HG03571 (cell line): ENCODE data around the gene EFCAB5.
"Not testable (repeated sequence)": the region's sequence is repeated elsewhere in the genome, so short reads cannot be mapped to it uniquely, and the experiment has no call there.

ENCODE experiments used
- ATAC-seq: cut with Tn5 transposase; IDR thresholded peaks from one replicate; pipeline ENCODE4 v1.9.1; 2021; ENCODE audit not compliant: unreplicated experiment

The EFCAB5 gene

GRCh38 chr17:30092886-30093285, 151.5 kb downstream of the EFCAB5 start:
- ATAC-seq = no peak

- ATAC-seq = no peak
These were observed 152.2 kb downstream of the EFCAB5 start for GRCh38 chr17:30093463-30094147.

- no peak for ATAC-seq
These were observed 154.2 kb downstream of the EFCAB5 start for GRCh38 chr17:30095507-30096244.

GRCh38 chr17:30101686-30102390, 160.4 kb downstream of the EFCAB5 start:
- no peak for ATAC-seq

GRCh38 chr17:30103921-30104320, 162.5 kb downstream of the EFCAB5 start:
- ATAC-seq = no peak

GRCh38 chr17:30104575-30105339, 163.3 kb downstream of the EFCAB5 start:
- peak; percentile 57 for ATAC-seq

GRCh38 chr17:30112794-30113193, 171.4 kb downstream of the EFCAB5 start:
- no peak for ATAC-seq

GRCh38 chr17:30113213-30113612, 171.8 kb downstream of the EFCAB5 start:
- ATAC-seq = no peak

GRCh38 chr17:30116345-30116660, 174.9 kb downstream of the EFCAB5 start:
- no peak for ATAC-seq

GRCh38 chr17:30116661-30117551, 175.5 kb downstream of the EFCAB5 start, which contains the start of gene NSRP1:
Gene NSRP1, plus strand, starts transcription at chr17:30116816. Its CDS starts 28 bp downstream, at chr17:30116844.
- peak; percentile 85 for ATAC-seq

- ATAC-seq = no peak
These were observed 176.2 kb downstream of the EFCAB5 start for GRCh38 chr17:30117675-30118081.

- ATAC-seq = not testable (repeated sequence)
These were observed 177.2 kb downstream of the EFCAB5 start for GRCh38 chr17:30118635-30119034.

GRCh38 chr17:30124273-30124796, 182.9 kb downstream of the EFCAB5 start:
- no peak for ATAC-seq

- no peak for ATAC-seq
These were observed 188.7 kb downstream of the EFCAB5 start for GRCh38 chr17:30130121-30130520.

GRCh38 chr17:30132615-30133014, 191.2 kb downstream of the EFCAB5 start:
- no peak for ATAC-seq

GRCh38 chr17:30133197-30133596, 191.8 kb downstream of the EFCAB5 start:
- no peak for ATAC-seq

- no peak for ATAC-seq
These were observed 193.1 kb downstream of the EFCAB5 start for GRCh38 chr17:30134551-30134950.

GRCh38 chr17:30137158-30137557, 195.7 kb downstream of the EFCAB5 start:
- no peak for ATAC-seq

- ATAC-seq = not testable (repeated sequence)
These were observed 206.4 kb downstream of the EFCAB5 start for GRCh38 chr17:30147860-30148259.

GRCh38 chr17:30148376-30148775, 206.9 kb downstream of the EFCAB5 start:
- no peak for ATAC-seq
